Measurements from ENCODE around the gene UGT1A1. TPM values are rescaled to one million over a fixed set of nuclear protein-coding genes. Genes with fewer than 3 reads are reported as not detected.

The UGT1A1 gene
- total RNA-seq, 8 experiments from 2014 or later: 0.09 to 1.6 (median 0.19) TPM; not detected in 3

DNA sequence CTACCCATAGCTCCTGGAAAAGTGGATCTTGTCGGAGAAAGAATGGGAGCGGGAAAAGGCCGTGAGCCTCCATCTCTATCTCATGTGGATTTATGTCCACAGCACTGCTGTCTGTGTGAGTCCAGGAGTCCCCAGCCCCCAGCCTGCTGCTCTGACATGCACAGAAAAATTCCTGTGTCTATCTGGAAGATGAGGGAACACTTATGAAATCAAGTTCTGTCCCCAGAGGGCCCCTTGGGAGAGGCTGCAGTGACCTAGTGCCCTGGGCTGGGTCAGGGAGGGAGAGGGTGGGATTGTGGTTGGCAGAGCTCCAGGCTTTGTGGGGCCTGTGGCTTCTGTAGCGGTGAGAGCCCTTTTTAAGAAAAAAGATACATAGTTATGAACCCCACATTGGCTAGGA, 56.7 kb downstream of the UGT1A1 start:
- Histone ChIP-seq H3K27ac (no peak overlapping the region), H3K4me1 (replicated peaks in 1 of 2) (peaks cover 0 to 6% of the 10 kb centered on the region in 2 donors), H3K4me3 (no peak overlapping the region)
- in situ Hi-C loops (cut with MboI; ENCODE audit: low pct_unique_long_range_greater_than_20kb in 2 of 9, low sequenced_read_pairs in 9 of 9, unreplicated experiment in 9 of 9): no loop called here
- ATAC-seq (replicated peaks in 6 of 8): peak in 1 of 8 experiments; percentile 4
- 17 to 89% (median 51%) methylated on average over 1 to 4 of the region's 4 CpGs; no CpG with 5 or more reads in 6 of the 10 experiments for WGBS, 10 experiments

DNA sequence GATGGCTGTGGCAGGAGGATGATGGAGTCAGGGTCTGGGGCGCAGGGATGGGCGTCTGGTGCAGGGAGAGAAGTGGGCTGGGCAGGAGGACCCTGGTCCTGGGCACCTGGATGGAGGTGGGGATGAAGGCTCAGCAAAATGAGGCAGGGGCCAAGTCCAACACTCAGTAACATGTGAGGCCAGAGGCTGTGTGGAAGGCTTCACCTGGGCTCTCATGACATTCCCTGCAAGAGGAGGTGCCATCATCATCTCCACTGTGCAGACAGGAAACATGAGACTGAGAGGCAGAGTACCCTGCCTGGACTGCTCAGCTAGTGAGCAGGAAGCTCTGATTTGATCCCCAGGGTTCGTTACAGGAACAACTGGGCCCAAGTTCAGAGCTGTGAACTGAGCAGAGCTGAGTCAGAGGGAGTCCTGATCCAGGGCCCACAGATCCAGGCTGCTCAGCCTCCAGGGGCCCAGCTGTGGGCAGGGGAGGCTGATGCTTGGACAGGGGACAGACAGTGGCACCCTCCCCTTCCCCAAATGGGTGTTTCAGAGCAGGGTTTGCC, 57.4 kb downstream of the UGT1A1 start:
- 52 to 100% (median 57%) methylated on average over 2 to 3 of the region's 3 CpGs; no CpG with 5 or more reads in 7 of the 10 experiments for WGBS, 10 experiments
- no peak overlapping the region for H3K4me3 ChIP-seq
- in situ Hi-C loops (cut with MboI; ENCODE audit: low pct_unique_long_range_greater_than_20kb in 2 of 9, low sequenced_read_pairs in 9 of 9, unreplicated experiment in 9 of 9): no loop called here

DNA sequence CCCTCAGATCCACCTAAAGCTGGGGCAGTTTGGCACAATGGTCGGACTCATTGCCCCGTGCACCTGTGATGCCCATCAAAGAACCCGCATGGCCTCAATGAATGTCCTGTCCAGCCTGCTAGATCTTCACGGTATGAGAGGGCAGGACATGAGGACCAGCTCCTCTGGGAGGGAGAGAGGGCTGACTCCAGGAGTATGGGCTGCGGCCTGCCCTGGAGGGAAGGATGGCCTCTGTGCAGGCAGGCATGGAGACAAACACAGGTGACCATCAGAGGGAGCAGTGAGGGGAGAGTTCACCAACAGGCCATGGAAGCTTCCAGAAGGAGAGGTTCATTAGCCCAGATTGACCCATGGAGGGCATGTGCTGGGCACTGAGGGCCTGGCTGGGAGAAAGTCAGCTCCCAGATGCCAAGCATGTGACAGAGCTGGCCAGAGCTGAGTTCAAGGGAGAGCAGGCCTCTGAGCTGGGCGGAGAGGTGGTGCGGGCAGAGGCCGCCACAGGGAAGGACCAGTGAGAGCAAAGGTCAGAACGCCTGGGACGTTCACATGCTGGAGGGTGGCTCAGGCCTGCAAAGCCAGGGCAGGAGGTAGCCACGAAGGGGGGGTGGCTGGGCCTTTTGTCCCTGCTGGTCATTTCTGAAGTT, 58.0 kb downstream of the UGT1A1 start:
- H3K4me3 ChIP-seq: no peak overlapping the region
- WGBS, 10 experiments: 17 to 100% (median 81%) methylated on average over 1 to 7 of the region's 11 CpGs; no CpG with 5 or more reads in 4 of the 10 experiments
- H3K4me1 ChIP-seq (replicated peaks in 1 of 2): peaks cover 0 to 6% of the 10 kb centered on the region in 2 donors
- in situ Hi-C loops (cut with MboI; ENCODE audit: low pct_unique_long_range_greater_than_20kb in 2 of 9, low sequenced_read_pairs in 9 of 9, unreplicated experiment in 9 of 9): no loop called here
- no peak overlapping the region for H3K27ac ChIP-seq
- ATAC-seq (replicated peaks in 6 of 8): no peak

More for the DNA sequence above, 57.4 kb downstream of the UGT1A1 start:
- Histone ChIP-seq H3K27ac (no peak overlapping the region), H3K4me1 (replicated peaks in 1 of 2) (peaks cover 0 to 6% of the 10 kb centered on the region in 2 donors)
- peak in 1 of 8 experiments; percentile 11 for ATAC-seq (replicated peaks in 6 of 8)

DNA sequence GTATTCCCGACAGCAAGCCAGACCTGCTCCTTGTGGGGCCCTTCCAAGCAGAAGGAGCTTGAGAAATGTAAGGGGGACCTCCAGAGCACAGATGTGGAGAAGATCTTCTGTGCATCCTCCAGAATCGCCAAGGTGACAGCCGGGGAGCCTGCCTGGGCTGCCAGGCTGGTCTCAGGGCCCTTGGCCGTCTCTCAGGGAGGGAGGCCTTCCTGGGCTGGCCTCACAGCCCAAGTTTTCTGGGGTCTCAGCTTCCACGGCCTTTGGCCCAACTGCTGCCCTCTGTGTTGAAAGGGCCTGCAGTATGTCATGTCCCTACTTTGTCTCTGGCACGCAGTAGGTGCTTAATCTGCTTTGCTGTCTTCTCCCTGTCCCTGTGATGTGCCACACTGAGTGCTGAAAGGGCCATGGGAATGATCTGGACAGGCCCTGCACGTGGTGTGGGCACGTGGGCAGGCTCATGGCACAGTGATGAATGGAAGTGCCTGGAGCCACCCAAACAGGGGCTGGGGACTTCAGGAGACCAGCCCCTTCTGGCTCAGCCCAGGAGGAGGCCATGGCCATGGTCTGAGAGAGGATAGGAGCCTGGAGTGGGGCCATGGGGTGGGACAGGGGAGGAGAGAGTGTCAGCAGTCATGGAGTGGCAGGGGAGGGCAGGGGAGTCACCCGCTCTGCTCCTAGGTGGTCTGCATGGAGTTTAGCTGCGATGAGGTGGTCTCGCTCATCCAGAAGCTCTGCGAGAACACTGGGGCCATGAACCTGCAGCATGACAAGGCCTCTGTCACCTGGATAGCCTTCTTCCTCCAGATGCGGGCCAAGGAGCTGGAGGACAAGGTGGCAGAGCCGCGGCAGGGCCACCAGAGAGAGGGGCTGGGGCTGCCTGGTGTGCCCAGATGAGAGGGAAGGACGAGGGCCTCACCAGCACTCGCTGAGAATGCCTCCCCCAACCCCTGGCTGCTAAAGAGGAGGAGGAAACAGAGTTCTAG, 58.9 kb downstream of the UGT1A1 start:
- H3K4me1 ChIP-seq (replicated peaks in 1 of 2): peaks cover 0 to 6% of the 10 kb centered on the region in 2 donors
- no peak for ATAC-seq (replicated peaks in 6 of 8)
- in situ Hi-C loops (cut with MboI; ENCODE audit: low pct_unique_long_range_greater_than_20kb in 2 of 9, low sequenced_read_pairs in 9 of 9, unreplicated experiment in 9 of 9): no loop called here
- 25 to 100% (median 60%) methylated on average over 1 to 3 of the region's 17 CpGs; no CpG with 5 or more reads in 3 of the 10 experiments for WGBS, 10 experiments
- H3K4me3 ChIP-seq: no peak overlapping the region
- H3K27ac ChIP-seq: no peak overlapping the region

DNA sequence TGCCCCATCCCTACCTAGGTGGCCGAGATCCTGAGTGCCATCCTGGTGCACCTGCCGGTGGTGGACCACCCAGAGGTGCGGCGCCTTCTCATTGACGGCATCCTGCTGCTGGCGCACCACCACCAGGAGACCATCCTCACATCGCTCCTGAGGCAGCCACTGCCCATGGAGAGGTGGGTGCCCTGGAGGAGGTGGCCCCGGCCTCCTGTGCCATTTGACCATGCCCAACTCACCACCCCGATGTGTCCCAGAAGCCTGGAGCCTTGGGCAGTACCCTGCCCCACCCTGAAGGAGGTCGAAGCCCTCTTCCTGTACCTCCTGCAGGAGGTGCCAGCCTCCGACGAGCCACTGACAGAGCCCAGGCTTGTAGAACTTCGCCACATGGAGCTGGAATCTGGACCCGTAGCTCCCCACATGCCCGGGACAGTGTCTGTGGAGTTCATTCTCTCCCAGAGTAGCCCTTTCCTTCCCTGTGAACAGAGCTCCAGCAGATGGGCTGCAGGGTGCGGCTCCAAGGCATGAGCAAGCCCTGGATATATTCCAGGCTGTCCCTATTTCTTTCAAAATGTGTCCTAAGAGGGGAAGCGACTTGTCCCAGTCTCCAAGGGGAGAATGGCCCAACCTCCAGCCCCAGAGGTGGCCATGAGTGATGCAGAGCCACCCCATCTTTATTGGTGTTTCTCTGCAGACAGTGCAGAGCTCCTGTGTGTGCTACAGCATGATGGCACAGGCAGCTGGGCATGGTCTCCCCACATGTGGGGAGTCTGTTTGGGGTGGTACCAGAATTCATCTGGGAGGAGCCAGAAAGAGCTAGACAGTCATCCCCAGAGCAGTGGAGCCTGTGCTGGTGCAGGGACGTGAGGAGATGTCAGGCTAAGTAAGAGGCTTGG, 60.1 kb downstream of the UGT1A1 start:
- in situ Hi-C loops (cut with MboI; ENCODE audit: low pct_unique_long_range_greater_than_20kb in 2 of 9, low sequenced_read_pairs in 9 of 9, unreplicated experiment in 9 of 9): no loop called here
- peak in 3 of 8 experiments; percentile 44 to 83 (median 72) for ATAC-seq (replicated peaks in 6 of 8)

DNA sequence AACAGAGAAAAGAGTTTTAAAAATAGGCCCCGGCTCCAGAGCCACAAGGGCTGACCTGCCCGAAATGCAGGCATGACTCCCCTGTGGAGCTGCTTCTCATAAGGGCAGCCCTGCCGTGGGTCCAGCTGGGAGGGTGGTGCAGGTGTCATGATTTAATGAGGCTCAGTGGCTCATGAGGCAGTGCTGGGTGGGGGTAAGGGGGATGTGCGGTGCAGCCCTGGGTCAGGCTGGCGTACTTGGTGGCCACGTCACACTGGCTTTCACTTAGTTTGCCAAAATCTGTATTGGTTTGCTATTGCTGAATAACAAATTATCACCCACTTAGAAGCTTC, 60.7 kb downstream of the UGT1A1 start:
- ATAC-seq (replicated peaks in 6 of 8): no peak
- 76 to 80% (median 80%) methylated on average over 1 to 4 of the region's 6 CpGs; no CpG with 5 or more reads in 7 of the 10 experiments for WGBS, 10 experiments
- Histone ChIP-seq H3K4me1 (replicated peaks in 1 of 2) (peaks cover 0 to 6% of the 10 kb centered on the region in 2 donors), H3K27ac (no peak overlapping the region), H3K4me3 (no peak overlapping the region)
- in situ Hi-C loops (cut with MboI; ENCODE audit: low pct_unique_long_range_greater_than_20kb in 2 of 9, low sequenced_read_pairs in 9 of 9, unreplicated experiment in 9 of 9): no loop called here

More for the DNA sequence above, 60.1 kb downstream of the UGT1A1 start:
- 0 to 50% (median 15%) methylated on average over 1 to 3 of the region's 18 CpGs; no CpG with 5 or more reads in 6 of the 10 experiments for WGBS, 10 experiments
- no peak overlapping the region for H3K4me3 ChIP-seq
- no peak overlapping the region for H3K27ac ChIP-seq
- peaks cover 0 to 6% of the 10 kb centered on the region in 2 donors for H3K4me1 ChIP-seq (replicated peaks in 1 of 2)

DNA sequence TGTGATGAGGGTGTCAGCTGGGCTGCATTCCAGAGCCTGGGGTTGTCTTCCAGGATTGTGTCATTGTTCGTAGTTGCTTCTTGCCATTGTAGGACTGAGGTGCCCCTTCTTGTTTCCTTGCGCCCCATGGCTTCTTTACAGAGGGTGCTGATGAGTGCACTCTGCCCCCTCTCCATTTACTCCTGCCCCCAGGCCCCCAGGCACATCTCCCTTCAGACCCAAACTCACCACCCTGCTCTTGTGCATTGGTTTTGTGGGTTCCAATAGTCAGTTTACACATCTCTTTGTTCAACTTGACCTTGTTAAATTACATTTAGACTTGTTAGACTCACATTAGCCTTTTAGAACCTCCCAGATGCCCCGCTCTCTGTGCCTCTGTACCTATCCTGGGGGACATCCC, 61.1 kb downstream of the UGT1A1 start:
- WGBS, 10 experiments: 80 to 100% (median 100%) methylated on average over 1 of the region's 3 CpGs; no CpG with 5 or more reads in 7 of the 10 experiments
- no peak overlapping the region for H3K27ac ChIP-seq
- peaks cover 0 to 6% of the 10 kb centered on the region in 2 donors for H3K4me1 ChIP-seq (replicated peaks in 1 of 2)
- no peak overlapping the region for H3K4me3 ChIP-seq
- in situ Hi-C loops (cut with MboI; ENCODE audit: low pct_unique_long_range_greater_than_20kb in 2 of 9, low sequenced_read_pairs in 9 of 9, unreplicated experiment in 9 of 9): no loop called here
- no peak for ATAC-seq (replicated peaks in 6 of 8)

DNA sequence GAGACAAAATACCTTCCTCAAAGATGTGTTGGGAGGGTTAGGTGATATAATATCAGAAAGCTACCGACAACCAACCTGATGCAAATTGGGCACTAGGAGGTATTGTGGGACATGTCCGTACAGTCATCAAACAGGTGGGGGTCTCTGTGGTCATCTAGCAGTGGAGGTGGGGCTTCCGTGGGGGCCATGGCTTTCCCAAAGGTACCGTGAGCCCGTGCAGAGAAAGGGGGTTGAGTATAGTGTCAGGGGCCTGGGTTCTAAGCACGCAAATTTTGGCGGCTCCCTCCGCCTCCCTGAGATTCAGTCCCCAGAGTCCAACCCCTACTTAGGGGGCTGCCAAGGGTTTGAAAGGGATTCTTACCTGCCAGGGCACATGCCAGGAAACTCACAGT, 61.6 kb downstream of the UGT1A1 start:
- in situ Hi-C loops (cut with MboI; ENCODE audit: low pct_unique_long_range_greater_than_20kb in 2 of 9, low sequenced_read_pairs in 9 of 9, unreplicated experiment in 9 of 9): no loop called here

DNA sequence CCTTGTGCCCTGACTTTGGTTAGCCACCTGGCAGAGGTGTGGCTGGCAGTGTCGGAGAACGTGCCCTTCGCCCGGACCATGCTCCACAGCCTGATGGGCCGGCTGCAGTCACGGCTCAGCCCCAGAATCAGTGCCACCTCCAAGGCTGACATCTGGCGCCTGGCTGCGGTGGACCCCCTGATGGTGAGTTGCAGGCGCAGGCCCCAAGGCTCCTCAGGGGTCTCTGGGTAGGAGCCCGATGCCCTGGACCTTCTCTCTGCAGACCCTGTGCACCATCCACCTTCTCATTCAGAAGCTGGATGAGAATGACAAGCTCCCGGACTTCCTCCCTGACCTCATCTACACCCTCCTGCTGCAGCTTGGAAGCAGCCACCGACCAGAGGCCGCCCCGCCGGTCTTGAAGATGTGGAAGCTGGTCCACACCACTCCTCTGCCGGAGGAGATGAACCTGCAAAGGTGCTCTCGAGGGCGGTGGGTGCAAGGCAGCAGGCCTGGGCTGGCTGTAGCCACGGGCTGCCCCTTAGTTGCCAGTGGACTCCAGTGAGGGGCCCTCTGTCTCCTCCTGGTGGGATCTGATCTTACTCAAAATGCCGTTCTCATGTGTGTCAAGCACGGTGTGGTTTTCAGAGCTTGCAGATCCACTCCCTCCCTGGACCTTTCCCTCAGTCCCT, 62.2 kb downstream of the UGT1A1 start:
- ATAC-seq (replicated peaks in 6 of 8): no peak
- no peak overlapping the region for H3K27ac ChIP-seq
- in situ Hi-C loops (cut with MboI; ENCODE audit: low pct_unique_long_range_greater_than_20kb in 2 of 9, low sequenced_read_pairs in 9 of 9, unreplicated experiment in 9 of 9): no loop called here
- no peaks in the 10 kb centered on the region for H3K4me1 ChIP-seq (replicated peaks in 1 of 2)
- H3K4me3 ChIP-seq: no peak overlapping the region
- 63 to 100% (median 92%) methylated on average over 1 to 3 of the region's 21 CpGs; no CpG with 5 or more reads in 5 of the 10 experiments for WGBS, 10 experiments

More for the DNA sequence above, 61.6 kb downstream of the UGT1A1 start:
- Histone ChIP-seq H3K27ac (no peak overlapping the region), H3K4me3 (no peak overlapping the region), H3K4me1 (replicated peaks in 1 of 2) (peaks cover 0 to 2% of the 10 kb centered on the region in 2 donors)
- 60 to 89% (median 82%) methylated on average over 1 to 7 of the region's 8 CpGs; no CpG with 5 or more reads in 7 of the 10 experiments for WGBS, 10 experiments
- no peak for ATAC-seq (replicated peaks in 6 of 8)
